ENCODE measurements around the gene C1QB. TPM values are rescaled to one million over a fixed set of nuclear protein-coding genes. Genes with fewer than 3 reads are reported as not detected.
A peak's percentile ranks its signal among the peaks of the same experiment; 100 is the strongest.

The C1QB gene
- total and polyA plus RNA-seq, 2 of the 8 experiments (the other 6 are each of a cell fraction or from before 2014, with no cell fraction given), result not detected

DNA sequence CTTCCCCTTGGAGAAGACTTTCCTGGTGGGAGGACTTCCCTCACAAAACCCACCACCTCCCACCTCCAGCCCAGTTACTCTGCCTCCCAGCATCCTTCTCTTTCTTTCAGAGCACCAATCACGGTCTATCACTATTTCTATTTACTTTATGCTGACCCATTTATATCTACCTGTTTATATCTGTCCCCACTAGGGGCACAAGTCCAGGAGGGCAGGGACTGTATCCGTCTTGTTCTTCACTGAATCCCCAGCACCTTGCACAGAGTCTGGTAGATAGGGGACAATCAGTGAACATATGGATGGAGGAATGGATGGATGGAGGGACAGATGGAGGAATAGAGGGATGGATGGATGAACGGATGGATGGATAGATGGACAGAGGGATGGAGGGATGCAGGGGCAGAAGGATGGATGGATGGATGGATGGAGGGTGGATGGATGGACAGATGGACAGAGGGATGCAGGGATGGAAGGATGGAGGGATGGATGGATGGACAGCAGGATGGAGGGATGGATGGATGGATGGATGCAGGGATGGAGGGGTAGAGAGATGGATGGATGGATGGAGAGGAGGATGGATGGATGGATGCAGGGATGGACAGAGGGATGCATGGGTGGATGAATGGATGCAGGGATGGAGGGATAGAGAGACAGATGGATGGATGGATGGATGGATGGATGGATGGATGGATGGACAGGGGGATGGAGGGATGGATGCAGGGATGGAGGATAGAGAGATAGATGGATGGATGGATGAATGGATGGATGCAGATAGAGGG lies 5.5 kb downstream of the C1QB start:
- no peaks in the 10 kb centered on the region for H3K9me3 ChIP-seq (ENCODE audit: insufficient read depth in 2 of 2, low read depth in 1 of 2, low read length in 1 of 2)
- H3K27me3 ChIP-seq (replicated peaks in 1 of 4; ENCODE audit: control insufficient read depth in 3 of 4, extremely low read depth in 1 of 4, insufficient read depth in 3 of 4, low read length in 3 of 4), result no peaks in the 10 kb centered on the region; a peak in 3 of 7 replicates
- H2BK5ac ChIP-seq (ENCODE audit: low read depth, low read length), result no peak overlapping the region
- no peak overlapping the region for H3K27ac ChIP-seq (ENCODE audit: low read depth, low read length)
- peak overlapping the region in 1 of 4 experiments; percentile 48; a peak in 1 of 7 replicates for H3K9ac ChIP-seq (replicated peaks in 1 of 4; ENCODE audit: extremely low read depth in 1 of 4, low read depth in 3 of 4, low read length in 3 of 4)
- H4K5ac ChIP-seq (ENCODE audit: insufficient read length, low read depth, low read length), result no peak overlapping the region
- H3K23me2 ChIP-seq (ENCODE audit: low read depth, low read length), result peaks cover 9% of the 10 kb centered on the region; the same call in 1 of the 2 replicates
- H3K36me3 ChIP-seq (ENCODE audit: control insufficient read depth in 2 of 4, insufficient read depth in 4 of 4, low read length in 3 of 4), result no peaks in the 10 kb centered on the region
- H4K8ac ChIP-seq (ENCODE audit: extremely low read depth, insufficient read depth, low read length), result no peak overlapping the region
- no peak overlapping the region for H2BK12ac ChIP-seq (ENCODE audit: low read depth, low read length)
- H3K23ac ChIP-seq (ENCODE audit: insufficient read length), result no peak overlapping the region
- FAIRE-seq (no peak), DNase-seq (ENCODE audit: low read depth in 1 of 2, low spot score in 2 of 2) (no peak)
- H3K4ac ChIP-seq (replicated peaks; ENCODE audit: insufficient read length, low read depth, low read length), result no peak overlapping the region
- no peaks in the 10 kb centered on the region for H3K79me1 ChIP-seq (ENCODE audit: low read depth, low read length)
- no peak overlapping the region for H3K14ac ChIP-seq (ENCODE audit: insufficient read length)
- 86% methylated on average over 3 of the region's 3 CpGs; no CpG with 5 or more reads in 1 of the 2 experiments for WGBS, 2 experiments (ENCODE audit: extremely low coverage in 1 of 2, insufficient coverage in 1 of 2, insufficient read length in 1 of 2, insufficient replicate concordance in 2 of 2, low coverage in 1 of 2, low lambda C conversion rate in 2 of 2, missing lambda C conversion rate in 1 of 2)
- H4K91ac ChIP-seq (replicated peaks; ENCODE audit: insufficient read length, low read length), result no peak overlapping the region
- no peak overlapping the region for H3K4me2 ChIP-seq (ENCODE audit: insufficient read depth in 1 of 2, low read depth in 2 of 2, low read length in 2 of 2)
- H3K56ac ChIP-seq (replicated peaks; ENCODE audit: insufficient read length, low read depth, low read length), result no peak overlapping the region
- H2AFZ ChIP-seq (ENCODE audit: low read length), result no peak overlapping the region
- CTCF ChIA-PET (ENCODE audit: partially characterized antibody), result interaction anchor here (0.5 to 6.1 kb wide), 5 partner anchors 13 to 270 kb away, joined by 3 to 41 read pairs (median 4); no protein-coding TSS in a partner anchor
- no peaks in the 10 kb centered on the region; a peak in 1 of 7 replicates for H3K4me1 ChIP-seq (replicated peaks in 1 of 4; ENCODE audit: control insufficient read depth in 3 of 4, insufficient read depth in 4 of 4, low read length in 3 of 4)
- no peak overlapping the region for H2BK20ac ChIP-seq (ENCODE audit: low read length)
- H2BK120ac ChIP-seq (replicated peaks; ENCODE audit: low read depth, low read length), result no peak overlapping the region
- no peaks in the 10 kb centered on the region for H3K79me2 ChIP-seq (ENCODE audit: control insufficient read depth in 1 of 2, insufficient read depth in 2 of 2, low read length in 2 of 2)
- H2AK5ac ChIP-seq (ENCODE audit: low read depth, low read length), result no peak overlapping the region
- no peak overlapping the region for H3K18ac ChIP-seq (ENCODE audit: extremely low read depth, low read length)
- no peak overlapping the region for H2BK15ac ChIP-seq (ENCODE audit: low read length)
- H3K4me3 ChIP-seq (ENCODE audit: extremely low read depth in 1 of 4, insufficient read depth in 2 of 4, low read depth in 3 of 4, low read length in 4 of 4), result no peak overlapping the region
- peaks cover 0 to 7% of the 10 kb centered on the region in 2 experiments for H4K20me1 ChIP-seq (replicated peaks in 1 of 2; ENCODE audit: control insufficient read depth in 1 of 2, insufficient read depth in 2 of 2, low read length in 2 of 2)
- peak in 1 of 3 experiments; percentile 12; a peak in 1 of 4 replicates for TF ChIP-seq CTCF (IDR thresholded peaks at IDR 0.05; ENCODE audit: control extremely low read depth in 1 of 3, insufficient read depth in 1 of 3, low read depth in 1 of 3, low read length in 3 of 3)
- TF ChIP-seq TEAD4 (IDR thresholded peaks at IDR 0.05; ENCODE audit: low read depth, low read length), result no peak
- POLR2A ChIA-PET (ENCODE audit: partially characterized antibody), result no interaction called here
